ENCODE measurements around the gene NUP93. TPM values are rescaled to one million over a fixed set of nuclear protein-coding genes. Genes with fewer than 3 reads are reported as not detected.

The NUP93 gene
- total RNA-seq, 1 donor from 2014 or later: 92.9 TPM

GRCh38 chr16:56823081-56823733 is 93.3 kb downstream of the NUP93 start:
- no peak for DNase-seq (ENCODE audit: low spot score)
- no peak for TF ChIP-seq CTCF (IDR thresholded peaks at IDR 0.05; ENCODE audit: unreplicated experiment)
- Mint-ChIP-seq H3K27ac (ENCODE audit: unreplicated experiment) (no peak overlapping the region), H3K27me3 (ENCODE audit: unreplicated experiment) (no peaks in the 10 kb centered on the region), H3K36me3 (ENCODE audit: low read depth, unreplicated experiment) (peaks cover 12% of the 10 kb centered on the region), H3K9me3 (ENCODE audit: unreplicated experiment) (no peaks in the 10 kb centered on the region), H3K4me1 (ENCODE audit: unreplicated experiment) (no peaks in the 10 kb centered on the region), H3K4me3 (ENCODE audit: unreplicated experiment) (no peak overlapping the region)

- H3K27me3 Mint-ChIP-seq (ENCODE audit: unreplicated experiment): no peaks in the 10 kb centered on the region
- no peaks in the 10 kb centered on the region for H3K9me3 Mint-ChIP-seq (ENCODE audit: unreplicated experiment)
- H3K4me1 Mint-ChIP-seq (ENCODE audit: unreplicated experiment): no peaks in the 10 kb centered on the region
- H3K36me3 Mint-ChIP-seq (ENCODE audit: low read depth, unreplicated experiment): peaks cover 16% of the 10 kb centered on the region
- no peak for TF ChIP-seq CTCF (IDR thresholded peaks at IDR 0.05; ENCODE audit: unreplicated experiment)
- H3K4me3 Mint-ChIP-seq (ENCODE audit: unreplicated experiment): no peak overlapping the region
- no peak for DNase-seq (ENCODE audit: low spot score)
- no peak overlapping the region for H3K27ac Mint-ChIP-seq (ENCODE audit: unreplicated experiment)
These were observed 94.4 kb downstream of the NUP93 start for GRCh38 chr16:56824331-56824730.

- H3K9me3 Mint-ChIP-seq (ENCODE audit: unreplicated experiment): no peaks in the 10 kb centered on the region
These were observed 94.9 kb downstream of the NUP93 start for GRCh38 chr16:56824804-56825203.

DNA sequence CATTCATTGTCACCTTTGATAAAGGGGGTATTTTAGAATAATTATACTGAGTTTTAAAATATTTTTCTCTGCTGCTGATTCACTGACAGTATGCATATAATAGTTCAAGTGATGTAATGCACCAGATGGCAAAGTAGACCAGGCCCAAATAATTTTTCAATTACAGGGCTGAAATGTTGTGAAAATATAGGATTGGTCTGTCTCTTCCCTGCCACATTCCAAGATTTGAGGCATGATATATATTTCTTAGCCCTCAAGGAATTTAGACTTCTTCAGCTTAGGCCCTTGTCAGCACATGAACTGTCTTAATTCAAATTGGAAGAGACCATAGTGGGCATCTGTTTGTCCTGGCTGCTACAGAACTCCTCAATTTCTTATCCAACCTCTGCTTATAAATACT is 95.9 kb downstream of the NUP93 start:
- Mint-ChIP-seq H3K4me3 (ENCODE audit: unreplicated experiment) (no peak overlapping the region), H3K27me3 (ENCODE audit: unreplicated experiment) (no peaks in the 10 kb centered on the region), H3K27ac (ENCODE audit: unreplicated experiment) (no peak overlapping the region), H3K4me1 (ENCODE audit: unreplicated experiment) (no peaks in the 10 kb centered on the region), H3K36me3 (ENCODE audit: low read depth, unreplicated experiment) (peaks cover 18% of the 10 kb centered on the region), H3K9me3 (ENCODE audit: unreplicated experiment) (no peaks in the 10 kb centered on the region)
- no peak for DNase-seq (ENCODE audit: low spot score)
- TF ChIP-seq CTCF (IDR thresholded peaks at IDR 0.05; ENCODE audit: unreplicated experiment): no peak

More at GRCh38 chr16:56824804-56825203, 94.9 kb downstream of the NUP93 start:
- no peak overlapping the region for H3K4me3 Mint-ChIP-seq (ENCODE audit: unreplicated experiment)
- no peaks in the 10 kb centered on the region for H3K27me3 Mint-ChIP-seq (ENCODE audit: unreplicated experiment)
- H3K4me1 Mint-ChIP-seq (ENCODE audit: unreplicated experiment): no peaks in the 10 kb centered on the region
- TF ChIP-seq CTCF (IDR thresholded peaks at IDR 0.05; ENCODE audit: unreplicated experiment): no peak
- H3K27ac Mint-ChIP-seq (ENCODE audit: unreplicated experiment): no peak overlapping the region
- H3K36me3 Mint-ChIP-seq (ENCODE audit: low read depth, unreplicated experiment): peaks cover 18% of the 10 kb centered on the region
- DNase-seq (ENCODE audit: low spot score): no peak

DNA sequence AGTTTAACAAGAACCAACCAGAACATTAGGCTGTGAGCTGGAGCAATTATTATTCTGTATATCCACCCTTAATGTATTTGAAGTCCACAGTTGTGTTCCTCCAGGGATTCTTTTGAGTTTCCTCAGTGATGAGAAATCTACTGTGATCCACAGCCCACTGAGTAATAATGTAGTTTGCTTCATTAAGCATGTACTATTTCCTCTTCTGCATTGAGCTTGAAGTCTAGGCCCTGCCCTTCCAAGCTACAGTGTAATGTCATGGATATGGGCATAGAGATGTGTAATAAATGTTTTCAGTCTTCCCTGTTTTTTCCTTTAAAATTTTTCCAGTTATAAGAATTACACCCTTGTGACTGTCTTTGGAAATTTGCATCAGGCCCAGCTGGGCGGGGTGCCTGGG is 98.7 kb downstream of the NUP93 start:
- H3K4me3 Mint-ChIP-seq (ENCODE audit: unreplicated experiment): no peak overlapping the region
- no peak for DNase-seq (ENCODE audit: low spot score)
- H3K27ac Mint-ChIP-seq (ENCODE audit: unreplicated experiment): no peak overlapping the region
- no peaks in the 10 kb centered on the region for H3K27me3 Mint-ChIP-seq (ENCODE audit: unreplicated experiment)
- no peaks in the 10 kb centered on the region for H3K4me1 Mint-ChIP-seq (ENCODE audit: unreplicated experiment)
- H3K36me3 Mint-ChIP-seq (ENCODE audit: low read depth, unreplicated experiment): peaks cover 17% of the 10 kb centered on the region
- TF ChIP-seq CTCF (IDR thresholded peaks at IDR 0.05; ENCODE audit: unreplicated experiment): no peak
- no peaks in the 10 kb centered on the region for H3K9me3 Mint-ChIP-seq (ENCODE audit: unreplicated experiment)
